ENCODE results near the gene OPRM1.

Gene OPRM1

GRCh38 chr6:154092326-154092962 lies 53.4 kb downstream of the OPRM1 start:
- DNase-seq: no peak

GRCh38 chr6:154093231-154094044 lies 54.4 kb downstream of the OPRM1 start:
- DNase-seq: no peak

DNA sequence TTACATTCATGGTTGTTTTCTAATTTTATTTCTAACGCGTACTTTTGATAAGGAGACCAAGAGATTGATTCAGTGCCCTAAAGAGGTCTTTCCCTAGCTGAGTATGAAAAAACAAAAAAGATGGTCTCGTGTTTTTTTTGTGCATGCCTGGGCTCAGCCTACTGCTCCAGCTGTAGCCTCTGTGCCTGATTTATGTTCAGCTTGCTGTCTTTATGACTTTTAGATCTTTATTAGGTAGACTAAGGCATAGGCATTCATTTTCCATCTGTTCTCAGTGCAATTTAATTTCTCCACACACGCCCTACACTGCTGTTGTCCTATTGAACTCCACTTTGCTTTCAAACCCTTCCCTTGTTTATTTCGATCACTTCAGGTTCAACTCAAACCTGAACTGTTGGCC lies 56.5 kb downstream of the OPRM1 start:
- no peak for DNase-seq

DNA sequence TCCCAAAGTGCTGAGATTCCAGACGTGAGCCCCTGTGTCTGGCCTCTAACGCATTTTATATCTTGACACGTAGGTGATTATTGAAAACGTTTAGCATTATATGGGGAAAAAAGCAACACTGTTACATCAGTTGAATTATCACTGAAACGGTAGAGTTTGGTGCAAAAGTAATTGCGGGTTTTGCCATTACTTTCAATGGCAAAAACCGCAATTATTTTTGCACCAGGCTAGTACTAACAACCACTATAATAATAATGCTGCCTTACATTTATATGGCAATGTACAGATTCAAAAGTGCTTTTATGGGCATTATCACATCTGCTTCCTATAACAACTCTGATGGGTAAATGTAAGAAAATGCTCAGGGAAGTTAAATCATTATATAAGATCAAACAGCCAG lies 57.3 kb downstream of the OPRM1 start:
- no peak for DNase-seq

DNA sequence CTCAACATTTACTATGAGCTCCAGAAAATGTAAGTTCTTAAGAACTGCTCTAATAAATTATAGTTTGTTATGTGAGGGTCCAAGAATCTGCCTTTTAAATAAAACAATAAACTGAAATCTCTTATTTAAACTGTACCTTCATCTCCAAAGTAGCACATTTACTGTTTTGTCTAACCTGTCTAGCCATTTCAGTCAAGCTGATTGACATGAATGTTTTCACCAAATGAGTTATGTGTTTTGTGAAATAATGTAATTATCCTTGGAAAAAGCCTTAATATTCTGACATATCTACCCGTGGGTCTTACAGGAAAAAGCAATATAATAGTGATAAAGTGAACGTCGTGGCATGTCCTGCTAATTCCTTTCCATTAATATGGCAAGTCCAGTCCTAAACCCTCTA lies 57.8 kb downstream of the OPRM1 start:
- no peak for DNase-seq

DNA sequence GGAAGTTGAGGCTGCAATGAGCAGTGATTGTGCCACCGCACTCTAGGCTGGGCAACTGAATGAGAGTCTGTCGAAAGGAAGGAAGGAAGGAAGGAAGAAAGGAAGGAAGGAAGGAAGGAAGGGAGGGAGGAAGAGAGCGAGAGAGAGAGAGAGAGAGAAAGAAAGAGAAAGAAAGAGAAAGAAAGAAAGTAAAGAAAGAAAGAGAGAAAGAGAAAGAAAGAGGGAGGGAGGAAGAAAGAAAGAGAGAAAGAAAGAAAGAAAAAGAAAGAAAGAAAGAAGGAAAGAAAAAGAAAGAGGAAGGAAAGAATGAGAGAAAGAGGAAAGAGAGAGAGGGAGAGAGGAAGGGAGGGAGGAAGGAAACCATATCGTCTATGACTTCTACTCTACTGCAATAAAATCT lies 60.2 kb downstream of the OPRM1 start:
- DNase-seq: no peak

DNA sequence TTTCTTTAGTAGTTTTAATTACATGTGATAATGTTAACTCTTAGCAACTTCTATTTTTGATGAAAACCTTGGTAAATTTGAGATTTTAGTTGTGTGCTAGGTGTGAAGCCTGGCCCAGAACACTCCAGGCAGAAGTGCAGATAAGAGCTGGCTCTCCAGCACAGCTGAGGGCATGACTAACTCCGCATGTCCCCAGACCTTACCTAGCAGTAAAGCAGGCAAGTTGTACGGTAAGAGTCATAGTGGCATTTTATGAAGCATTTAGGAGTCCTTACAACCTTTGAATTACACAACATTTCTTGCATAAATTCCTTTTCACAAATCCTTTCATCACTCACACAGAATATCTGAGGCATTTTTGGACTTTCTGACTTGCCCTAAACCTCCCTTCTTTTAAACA lies 67.2 kb downstream of the OPRM1 start:
- no peak for DNase-seq

DNA sequence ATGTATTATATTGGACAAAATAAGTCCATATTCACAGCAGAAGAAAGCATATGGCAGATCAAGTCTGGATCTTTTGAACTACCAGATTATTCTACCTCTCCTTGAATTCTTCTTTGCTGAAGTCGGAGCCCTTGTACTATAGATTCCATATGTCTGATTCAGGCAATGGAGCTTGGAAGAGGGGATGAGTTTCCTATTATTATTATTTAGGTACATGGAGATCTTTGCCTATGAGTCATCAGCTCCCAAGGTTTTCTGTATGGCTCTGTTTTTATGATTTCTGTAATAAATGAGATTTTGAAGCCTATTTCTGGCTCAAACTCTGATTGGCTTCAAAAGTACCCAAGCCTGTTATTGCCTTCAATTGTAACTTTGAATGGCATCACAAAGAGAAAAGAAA lies 72.0 kb downstream of the OPRM1 start:
- no peak for DNase-seq

- DNase-seq: no peak
Observed at GRCh38 chr6:154112181-154112809, 73.3 kb downstream of the OPRM1 start.

DNA sequence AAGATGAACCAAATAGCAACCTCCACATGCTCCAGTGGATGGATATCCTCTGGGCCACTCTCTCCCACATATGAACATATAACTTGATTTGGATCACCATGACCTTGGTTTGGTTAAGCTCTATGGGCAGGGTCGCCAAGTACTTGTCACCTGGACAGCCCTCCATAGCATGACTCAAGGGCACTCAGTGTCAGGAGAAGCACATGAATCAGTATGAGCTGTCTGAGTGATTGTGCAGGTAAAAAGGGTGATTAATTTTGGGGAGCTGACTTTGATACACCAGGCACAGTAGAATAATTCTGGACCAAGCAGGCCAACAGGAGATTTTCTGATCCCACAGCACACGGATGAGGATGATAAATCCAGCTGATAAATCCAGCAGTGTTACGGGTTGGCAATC lies 74.4 kb downstream of the OPRM1 start:
- DNase-seq: no peak

GRCh38 chr6:154117485-154117884 lies 78.4 kb downstream of the OPRM1 start:
- DNase-seq: no peak

DNA sequence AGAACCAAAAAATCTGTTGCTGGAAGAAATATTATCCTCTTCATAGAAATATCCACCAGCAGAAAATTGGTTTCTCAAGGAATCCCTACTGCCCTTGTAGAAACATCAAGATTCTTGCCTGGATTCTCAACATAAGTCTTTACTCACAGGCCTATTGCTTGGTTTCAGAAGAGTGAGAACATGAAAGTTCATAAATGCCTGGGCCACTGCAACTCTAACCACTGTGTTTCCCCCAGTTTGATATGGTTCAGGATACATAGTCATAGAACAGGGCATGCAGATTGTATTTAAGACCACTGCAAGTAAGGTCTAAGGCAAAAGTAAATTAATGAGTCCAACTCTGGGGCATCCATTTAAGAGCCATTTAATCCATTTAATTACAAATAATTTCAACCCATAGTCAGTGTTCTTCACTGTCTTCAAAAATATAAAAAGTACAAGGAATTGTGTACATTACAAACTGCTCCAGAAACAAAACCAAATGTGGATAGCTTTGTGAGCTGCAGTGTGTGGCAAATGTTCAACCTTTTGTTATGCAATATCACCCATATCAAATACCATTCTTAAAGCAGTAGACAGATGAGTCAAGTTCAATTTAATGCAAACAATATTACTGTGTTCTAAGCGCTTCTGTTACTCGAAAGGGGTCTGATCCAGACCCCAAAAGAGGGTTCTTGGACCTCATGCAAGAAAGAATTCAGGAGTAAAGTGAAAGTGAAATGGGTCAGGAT lies 83.3 kb downstream of the OPRM1 start:
- DNase-seq: no peak

DNA sequence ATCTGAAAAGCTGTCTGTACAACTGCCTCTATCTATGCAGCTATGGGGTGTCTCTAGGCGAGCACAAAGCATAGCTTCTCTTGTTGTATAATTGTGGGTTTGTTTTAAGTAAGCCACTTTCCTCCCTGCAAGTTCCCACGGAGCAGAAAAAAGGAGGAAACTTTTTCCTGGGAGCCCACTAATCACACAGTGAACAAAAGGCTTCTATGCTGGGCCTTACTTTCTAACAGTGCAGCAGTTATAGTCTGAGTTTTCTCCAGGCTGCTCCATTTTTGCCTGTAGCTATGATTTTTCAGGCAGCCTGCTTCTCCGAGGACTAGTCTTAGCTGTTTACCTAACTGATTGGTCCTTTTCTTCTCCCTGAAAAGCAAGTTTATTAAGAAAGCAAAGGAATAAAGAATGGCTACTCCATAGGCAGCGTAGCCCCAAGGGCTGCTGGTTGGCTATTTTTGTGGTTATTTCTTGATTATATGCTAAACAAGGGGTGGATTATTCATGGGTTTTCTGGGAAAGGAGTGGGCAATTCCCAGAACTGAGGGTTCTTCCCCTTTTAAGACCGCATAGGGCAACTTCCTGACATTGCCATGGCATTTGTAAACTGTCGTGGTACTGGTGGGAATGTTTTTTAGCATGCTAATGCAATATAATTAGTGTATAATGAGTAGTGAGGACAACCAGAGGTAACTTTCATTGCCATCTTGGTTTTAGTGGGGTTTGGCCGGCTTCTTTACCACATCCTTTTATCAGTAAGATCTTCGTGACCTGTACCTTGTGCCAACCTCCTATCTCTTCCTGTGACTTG lies 84.3 kb downstream of the OPRM1 start:
- DNase-seq: no peak

DNA sequence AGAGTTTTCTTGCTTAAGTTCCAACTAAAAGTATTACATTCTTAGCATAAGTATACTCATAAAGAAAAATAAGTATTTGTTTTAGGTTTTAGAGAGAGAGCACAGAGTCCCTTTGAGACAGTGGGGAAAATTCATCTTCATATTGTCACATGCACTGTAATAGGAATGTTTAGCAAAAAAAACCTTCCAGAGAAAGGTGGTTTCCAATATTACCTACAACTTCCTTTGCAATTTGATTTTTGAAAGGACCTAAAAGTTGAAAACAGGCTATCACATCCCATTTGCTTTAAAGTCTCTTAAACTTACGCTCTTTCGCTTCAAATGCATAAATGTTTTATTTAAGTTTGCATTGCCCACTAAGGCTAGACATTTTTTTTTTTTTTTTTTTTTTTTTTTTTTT lies 86.4 kb downstream of the OPRM1 start:
- no peak for DNase-seq

DNA sequence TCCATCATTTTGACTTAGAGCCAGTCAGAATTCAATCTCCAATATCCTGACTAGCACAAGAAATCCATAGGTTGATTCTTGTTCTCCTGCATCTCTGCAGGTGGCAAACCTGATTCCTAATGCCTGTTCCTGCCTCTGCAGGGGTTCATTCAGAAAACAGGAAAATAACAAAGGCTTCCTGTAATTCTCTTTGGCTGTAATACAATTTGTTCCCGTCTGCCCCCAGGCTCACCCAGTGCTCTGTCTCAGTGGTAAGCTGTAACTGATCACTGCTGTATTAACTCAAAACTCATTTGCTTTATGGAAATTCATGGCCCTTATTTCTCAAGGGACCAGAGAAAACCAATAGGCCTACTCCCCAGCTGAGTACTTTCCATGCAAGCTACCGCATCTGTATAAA lies 88.6 kb downstream of the OPRM1 start:
- no peak for DNase-seq

GRCh38 chr6:154134471-154135147 lies 95.6 kb downstream of the OPRM1 start:
- no peak for DNase-seq

DNA sequence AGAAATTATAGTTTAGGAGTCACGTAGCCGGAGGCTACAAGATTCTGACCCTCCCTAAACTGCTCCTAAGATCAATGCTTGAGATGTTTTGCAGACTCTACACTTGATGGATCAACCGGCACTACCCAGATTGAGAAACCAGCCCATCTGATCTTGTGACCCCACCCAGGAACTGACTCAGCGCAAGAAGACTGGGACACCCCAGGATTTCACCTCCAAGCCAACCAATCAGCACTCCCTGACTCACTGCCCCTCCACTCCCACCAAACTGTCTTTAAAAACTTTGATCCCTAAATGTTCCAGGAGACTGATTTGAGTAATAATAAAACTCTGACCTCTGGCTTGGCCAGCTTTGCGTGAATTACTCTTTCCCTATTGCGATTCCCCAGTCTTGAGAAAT lies 99.8 kb downstream of the OPRM1 start:
- DNase-seq: no peak

DNA sequence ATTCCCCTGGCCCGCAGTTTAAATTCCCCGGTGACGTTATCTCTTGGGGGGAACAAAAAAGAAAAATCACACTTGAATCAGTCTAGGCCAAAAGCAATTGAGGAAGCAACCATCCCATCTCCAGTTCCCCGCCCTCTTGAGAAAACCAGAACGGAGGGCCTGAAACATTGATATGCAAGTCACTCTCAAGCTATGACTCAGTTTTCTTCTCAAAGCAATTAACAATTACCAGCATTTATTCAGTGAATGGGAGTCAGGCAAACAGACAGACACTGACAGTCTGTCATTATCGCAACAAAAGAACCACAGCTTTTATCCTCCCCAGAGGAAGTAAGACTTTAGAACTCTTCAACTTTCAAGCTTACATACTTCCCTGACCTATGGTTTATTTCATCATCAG lies 100.9 kb downstream of the OPRM1 start:
- no peak for DNase-seq

GRCh38 chr6:154140743-154141142 lies 101.7 kb downstream of the OPRM1 start:
- no peak for DNase-seq

- DNase-seq: no peak
Observed at GRCh38 chr6:154143753-154144152, 104.7 kb downstream of the OPRM1 start.

DNA sequence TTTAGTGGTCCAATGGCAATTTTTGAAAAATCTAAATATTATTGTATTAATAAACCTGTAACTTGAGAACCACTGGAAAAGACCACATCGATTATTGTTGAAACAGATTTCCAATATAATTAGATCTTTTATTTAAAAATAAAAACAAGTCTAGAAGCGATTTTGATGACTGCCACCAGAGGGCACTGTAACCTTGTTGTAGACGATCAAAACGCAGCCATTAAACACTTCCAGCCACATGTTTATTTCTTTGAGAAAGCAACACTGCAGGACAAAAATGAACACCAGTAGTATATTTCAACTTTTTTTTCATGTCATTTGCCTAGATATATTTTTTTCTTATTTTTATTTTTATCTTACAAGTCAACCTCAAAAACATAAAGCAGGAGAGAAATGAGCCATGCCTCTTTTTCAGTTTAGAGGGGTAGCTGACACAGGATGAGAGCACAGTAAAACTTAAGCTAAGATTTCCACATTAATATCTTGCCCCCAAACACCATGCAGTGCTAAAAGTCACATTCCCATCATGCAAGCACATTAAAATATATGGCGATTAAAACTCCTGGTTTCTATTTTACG lies 115.4 kb downstream of the OPRM1 start:
- DNase-seq: peak; percentile 74
